ENCODE results near the gene PSMC6.

DNA sequence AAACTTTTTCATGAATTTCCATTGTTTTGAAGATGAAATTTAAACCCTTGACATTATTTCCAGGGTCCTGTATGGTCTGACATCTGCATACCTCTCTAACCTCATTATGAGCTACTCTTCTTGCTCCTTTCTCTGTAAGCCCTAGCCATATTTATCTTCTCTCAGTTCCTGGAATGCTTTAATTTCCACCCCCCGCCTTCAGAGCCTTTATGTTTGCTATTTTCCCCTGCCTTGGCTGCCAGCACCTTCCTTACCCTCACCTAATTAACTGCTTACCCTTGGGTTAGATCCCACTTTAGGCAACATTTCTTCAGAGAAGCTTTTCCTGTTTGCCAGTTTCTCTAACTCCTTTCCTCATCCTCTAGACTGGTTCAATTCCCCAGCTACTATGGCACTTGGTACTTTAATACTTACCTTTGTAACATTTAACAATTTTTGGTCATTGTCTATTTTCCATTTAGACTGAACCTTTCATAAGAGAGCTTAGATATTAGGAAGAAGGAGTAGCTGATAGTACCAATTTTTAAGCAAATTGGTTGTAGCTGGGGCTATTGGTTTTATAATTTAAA lies 29.0 kb downstream of the PSMC6 start:
- TF ChIP-seq, protein P1, sequence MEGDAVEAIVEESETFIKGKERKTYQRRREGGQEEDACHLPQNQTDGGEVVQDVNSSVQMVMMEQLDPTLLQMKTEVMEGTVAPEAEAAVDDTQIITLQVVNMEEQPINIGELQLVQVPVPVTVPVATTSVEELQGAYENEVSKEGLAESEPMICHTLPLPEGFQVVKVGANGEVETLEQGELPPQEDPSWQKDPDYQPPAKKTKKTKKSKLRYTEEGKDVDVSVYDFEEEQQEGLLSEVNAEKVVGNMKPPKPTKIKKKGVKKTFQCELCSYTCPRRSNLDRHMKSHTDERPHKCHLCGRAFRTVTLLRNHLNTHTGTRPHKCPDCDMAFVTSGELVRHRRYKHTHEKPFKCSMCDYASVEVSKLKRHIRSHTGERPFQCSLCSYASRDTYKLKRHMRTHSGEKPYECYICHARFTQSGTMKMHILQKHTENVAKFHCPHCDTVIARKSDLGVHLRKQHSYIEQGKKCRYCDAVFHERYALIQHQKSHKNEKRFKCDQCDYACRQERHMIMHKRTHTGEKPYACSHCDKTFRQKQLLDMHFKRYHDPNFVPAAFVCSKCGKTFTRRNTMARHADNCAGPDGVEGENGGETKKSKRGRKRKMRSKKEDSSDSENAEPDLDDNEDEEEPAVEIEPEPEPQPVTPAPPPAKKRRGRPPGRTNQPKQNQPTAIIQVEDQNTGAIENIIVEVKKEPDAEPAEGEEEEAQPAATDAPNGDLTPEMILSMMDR (IDR thresholded peaks at IDR 0.05; ENCODE audit: insufficient read depth, low read depth, low read length): no peak
- no peak for TF ChIP-seq EZH2 (IDR thresholded peaks at IDR 0.05; ENCODE audit: insufficient read depth, low read length)

All from astrocyte (in vitro differentiated cells and primary cell).